ENCODE measurements around the gene MRPS30.
"Not testable (repeated sequence)": the region's sequence is repeated elsewhere in the genome, so short reads cannot be mapped to it uniquely, and the experiment has no call there.

MRPS30 gene

DNA sequence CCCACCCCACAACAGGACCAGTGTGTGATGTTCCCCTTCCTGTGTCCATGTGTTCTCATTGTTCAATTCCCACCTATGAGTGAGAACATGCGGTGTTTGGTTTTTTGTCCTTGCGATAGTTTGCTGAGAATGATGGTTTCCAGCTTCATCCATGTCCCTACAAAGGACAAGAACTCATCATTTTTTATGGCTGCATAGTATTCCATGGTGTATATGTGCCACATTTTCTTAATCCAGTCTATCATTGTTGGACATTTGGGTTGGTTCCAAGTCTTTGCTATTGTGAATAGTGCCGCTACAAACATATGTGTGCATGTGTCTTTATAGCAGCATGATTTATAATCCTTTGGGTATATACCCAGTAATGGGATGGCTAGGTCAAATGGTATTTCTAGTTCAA is 15.9 kb downstream of the MRPS30 start:
- not testable (repeated sequence) for H3K4me3 ChIP-seq (ENCODE audit: low read depth in 1 of 2, low read length in 2 of 2); H3K36me3 ChIP-seq (ENCODE audit: control insufficient read depth in 1 of 2, insufficient read depth in 2 of 2, low read length in 2 of 2); H3K4me1 ChIP-seq (ENCODE audit: control insufficient read depth in 1 of 2, insufficient read depth in 2 of 2, low read length in 2 of 2); H3K27me3 ChIP-seq (ENCODE audit: low read depth, low read length); H3K27ac ChIP-seq (ENCODE audit: low read length); H3K9me3 ChIP-seq (ENCODE audit: control insufficient read depth in 1 of 2, low read length in 2 of 2)

- Histone ChIP-seq H3K4me3 (ENCODE audit: low read depth in 1 of 2, low read length in 2 of 2) (no peak overlapping the region), H3K9me3 (ENCODE audit: control insufficient read depth in 1 of 2, low read length in 2 of 2) (no peaks in the 10 kb centered on the region), H3K36me3 (ENCODE audit: control insufficient read depth in 1 of 2, insufficient read depth in 2 of 2, low read length in 2 of 2) (peaks cover 0 to 3% of the 10 kb centered on the region in 2 donors), H3K27me3 (ENCODE audit: low read depth, low read length) (no peaks in the 10 kb centered on the region), H3K27ac (ENCODE audit: low read length) (no peak overlapping the region), H3K4me1 (ENCODE audit: control insufficient read depth in 1 of 2, insufficient read depth in 2 of 2, low read length in 2 of 2) (no peaks in the 10 kb centered on the region)
These were observed 18.9 kb downstream of the MRPS30 start for GRCh38 chr5:44827681-44828080.

GRCh38 chr5:44828719-44829118 is 20.0 kb downstream of the MRPS30 start:
- Histone ChIP-seq H3K36me3 (ENCODE audit: control insufficient read depth in 1 of 2, insufficient read depth in 2 of 2, low read length in 2 of 2) (peaks cover 0 to 3% of the 10 kb centered on the region in 2 donors), H3K27me3 (ENCODE audit: low read depth, low read length) (no peaks in the 10 kb centered on the region), H3K4me1 (ENCODE audit: control insufficient read depth in 1 of 2, insufficient read depth in 2 of 2, low read length in 2 of 2) (no peaks in the 10 kb centered on the region), H3K4me3 (ENCODE audit: low read depth in 1 of 2, low read length in 2 of 2) (no peak overlapping the region), H3K27ac (ENCODE audit: low read length) (no peak overlapping the region), H3K9me3 (ENCODE audit: control insufficient read depth in 1 of 2, low read length in 2 of 2) (no peaks in the 10 kb centered on the region)

GRCh38 chr5:44830951-44831350 is 22.2 kb downstream of the MRPS30 start:
- Histone ChIP-seq H3K27ac (ENCODE audit: low read length) (no peak overlapping the region), H3K36me3 (ENCODE audit: control insufficient read depth in 1 of 2, insufficient read depth in 2 of 2, low read length in 2 of 2) (peaks cover 0 to 3% of the 10 kb centered on the region in 2 donors), H3K9me3 (ENCODE audit: control insufficient read depth in 1 of 2, low read length in 2 of 2) (no peaks in the 10 kb centered on the region), H3K4me1 (ENCODE audit: control insufficient read depth in 1 of 2, insufficient read depth in 2 of 2, low read length in 2 of 2) (no peaks in the 10 kb centered on the region), H3K4me3 (ENCODE audit: low read depth in 1 of 2, low read length in 2 of 2) (no peak overlapping the region), H3K27me3 (ENCODE audit: low read depth, low read length) (no peaks in the 10 kb centered on the region)

- no peak overlapping the region for H3K27ac ChIP-seq (ENCODE audit: low read length)
- H3K4me1 ChIP-seq (ENCODE audit: control insufficient read depth in 1 of 2, insufficient read depth in 2 of 2, low read length in 2 of 2): no peaks in the 10 kb centered on the region
These were observed 24.5 kb downstream of the MRPS30 start for GRCh38 chr5:44833249-44833648.

DNA sequence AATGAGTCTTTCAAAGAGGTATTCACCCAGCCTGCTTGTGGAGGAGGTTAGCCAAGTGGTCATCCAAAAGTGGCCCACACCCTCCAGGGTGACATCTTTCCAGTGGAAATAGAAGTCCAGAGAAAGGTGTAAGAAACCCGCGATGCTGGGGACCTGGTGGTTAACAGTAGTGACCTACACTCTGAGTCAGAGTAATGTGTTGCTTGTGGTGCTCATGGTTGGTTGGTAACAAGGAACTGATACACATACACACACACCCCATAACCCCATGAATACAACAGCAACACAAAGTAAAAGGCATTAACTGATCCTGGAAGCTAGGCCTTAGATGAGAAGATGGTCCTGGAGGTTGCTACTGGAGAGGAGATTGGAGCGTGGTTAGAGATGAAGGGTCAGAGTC is 26.9 kb downstream of the MRPS30 start:
- Histone ChIP-seq H3K4me3 (ENCODE audit: low read depth in 1 of 2, low read length in 2 of 2) (no peak overlapping the region), H3K9me3 (ENCODE audit: control insufficient read depth in 1 of 2, low read length in 2 of 2) (no peaks in the 10 kb centered on the region), H3K36me3 (ENCODE audit: control insufficient read depth in 1 of 2, insufficient read depth in 2 of 2, low read length in 2 of 2) (no peaks in the 10 kb centered on the region), H3K27me3 (ENCODE audit: low read depth, low read length) (no peaks in the 10 kb centered on the region), H3K4me1 (ENCODE audit: control insufficient read depth in 1 of 2, insufficient read depth in 2 of 2, low read length in 2 of 2) (no peaks in the 10 kb centered on the region), H3K27ac (ENCODE audit: low read length) (no peak overlapping the region)

More at GRCh38 chr5:44833249-44833648, 24.5 kb downstream of the MRPS30 start:
- Histone ChIP-seq H3K9me3 (ENCODE audit: control insufficient read depth in 1 of 2, low read length in 2 of 2) (no peaks in the 10 kb centered on the region), H3K27me3 (ENCODE audit: low read depth, low read length) (no peaks in the 10 kb centered on the region), H3K36me3 (ENCODE audit: control insufficient read depth in 1 of 2, insufficient read depth in 2 of 2, low read length in 2 of 2) (no peaks in the 10 kb centered on the region), H3K4me3 (ENCODE audit: low read depth in 1 of 2, low read length in 2 of 2) (no peak overlapping the region)

DNA sequence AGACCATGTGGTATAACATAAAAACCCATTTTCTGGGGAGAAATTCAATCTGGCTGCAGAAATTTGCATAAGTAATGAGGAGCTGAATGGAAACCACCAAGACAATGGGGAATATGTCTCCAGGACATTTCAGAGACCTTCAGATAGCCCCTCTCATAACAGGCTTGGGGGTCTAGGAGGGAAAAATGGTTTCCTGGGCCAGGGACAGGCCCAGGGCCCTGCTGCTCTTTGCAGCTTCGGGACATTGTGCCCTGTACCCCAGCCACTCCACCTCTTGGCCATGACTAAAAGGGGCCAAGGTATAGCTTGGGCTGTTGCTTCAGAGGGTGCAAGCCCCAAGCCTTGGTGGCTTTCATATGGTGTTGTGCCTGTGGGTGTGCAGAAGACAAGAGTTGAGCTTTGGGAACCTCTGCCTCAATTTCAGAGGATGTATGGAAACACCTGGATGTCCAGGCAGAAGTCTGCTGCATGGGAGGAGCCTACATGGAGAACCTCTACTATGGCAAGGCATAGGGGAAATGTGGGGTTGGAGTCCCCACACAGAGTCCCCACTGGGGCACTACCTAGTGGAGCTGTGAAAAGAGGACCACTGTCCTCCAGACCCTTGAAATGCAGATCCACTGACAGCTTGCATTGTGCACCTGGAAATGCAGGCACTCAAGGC is 30.4 kb downstream of the MRPS30 start:
- Histone ChIP-seq H3K36me3 (ENCODE audit: control insufficient read depth in 1 of 2, insufficient read depth in 2 of 2, low read length in 2 of 2) (no peaks in the 10 kb centered on the region), H3K27ac (ENCODE audit: low read length) (no peak overlapping the region), H3K4me3 (ENCODE audit: low read depth in 1 of 2, low read length in 2 of 2) (no peak overlapping the region), H3K4me1 (ENCODE audit: control insufficient read depth in 1 of 2, insufficient read depth in 2 of 2, low read length in 2 of 2) (no peaks in the 10 kb centered on the region), H3K27me3 (ENCODE audit: low read depth, low read length) (no peaks in the 10 kb centered on the region), H3K9me3 (ENCODE audit: control insufficient read depth in 1 of 2, low read length in 2 of 2) (no peaks in the 10 kb centered on the region)

DNA sequence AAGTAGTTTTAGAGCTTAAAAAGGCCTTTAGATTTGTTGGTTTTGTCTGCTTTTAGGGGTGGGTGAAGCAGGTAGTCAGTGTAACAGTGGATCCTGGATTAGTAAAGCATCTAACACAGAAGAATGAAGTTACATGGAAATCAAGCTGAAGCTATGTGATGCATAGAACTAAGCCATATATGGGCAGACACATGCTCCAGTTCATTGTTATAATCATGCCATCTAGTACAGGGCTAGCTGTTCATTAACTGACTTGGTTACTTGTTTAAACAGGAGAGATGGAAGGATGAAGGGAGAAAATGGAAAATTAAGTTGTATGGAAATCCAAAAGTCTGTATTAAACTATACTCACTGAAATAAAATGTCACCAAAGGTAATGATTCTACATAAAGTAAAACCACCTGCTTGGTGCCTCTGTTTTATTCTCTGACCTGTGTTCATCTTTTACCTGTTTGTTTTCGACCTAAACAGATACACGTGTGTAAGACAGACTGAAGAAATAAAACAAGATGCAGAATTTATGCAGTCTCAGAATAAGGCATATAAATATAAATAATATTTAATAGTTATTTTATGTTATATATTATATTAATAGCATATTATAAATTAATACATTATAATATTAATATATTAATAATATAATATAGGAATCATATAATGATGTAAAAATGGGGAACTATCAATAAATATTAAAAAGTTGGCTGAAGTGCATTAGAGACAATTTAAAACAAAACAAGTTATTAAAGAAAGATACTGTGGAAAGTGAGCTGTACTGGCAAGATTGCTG is 33.9 kb downstream of the MRPS30 start:
- Histone ChIP-seq H3K27ac (ENCODE audit: low read length) (no peak overlapping the region), H3K36me3 (ENCODE audit: control insufficient read depth in 1 of 2, insufficient read depth in 2 of 2, low read length in 2 of 2) (no peaks in the 10 kb centered on the region), H3K4me3 (ENCODE audit: low read depth in 1 of 2, low read length in 2 of 2) (no peak overlapping the region), H3K27me3 (ENCODE audit: low read depth, low read length) (no peaks in the 10 kb centered on the region), H3K9me3 (ENCODE audit: control insufficient read depth in 1 of 2, low read length in 2 of 2) (no peaks in the 10 kb centered on the region), H3K4me1 (ENCODE audit: control insufficient read depth in 1 of 2, insufficient read depth in 2 of 2, low read length in 2 of 2) (no peaks in the 10 kb centered on the region)

GRCh38 chr5:44844744-44845143 is 36.0 kb downstream of the MRPS30 start:
- no peak overlapping the region for H3K27ac ChIP-seq (ENCODE audit: low read length)
- no peaks in the 10 kb centered on the region for H3K27me3 ChIP-seq (ENCODE audit: low read depth, low read length)
- no peaks in the 10 kb centered on the region for H3K9me3 ChIP-seq (ENCODE audit: control insufficient read depth in 1 of 2, low read length in 2 of 2)
- no peak overlapping the region for H3K4me3 ChIP-seq (ENCODE audit: low read depth in 1 of 2, low read length in 2 of 2)
- H3K4me1 ChIP-seq (ENCODE audit: control insufficient read depth in 1 of 2, insufficient read depth in 2 of 2, low read length in 2 of 2): no peaks in the 10 kb centered on the region
- H3K36me3 ChIP-seq (ENCODE audit: control insufficient read depth in 1 of 2, insufficient read depth in 2 of 2, low read length in 2 of 2): no peaks in the 10 kb centered on the region

- no peak overlapping the region for H3K27ac ChIP-seq (ENCODE audit: low read length)
- no peaks in the 10 kb centered on the region for H3K9me3 ChIP-seq (ENCODE audit: control insufficient read depth in 1 of 2, low read length in 2 of 2)
- H3K27me3 ChIP-seq (ENCODE audit: low read depth, low read length): no peaks in the 10 kb centered on the region
- no peak overlapping the region for H3K4me3 ChIP-seq (ENCODE audit: low read depth in 1 of 2, low read length in 2 of 2)
- H3K4me1 ChIP-seq (ENCODE audit: control insufficient read depth in 1 of 2, insufficient read depth in 2 of 2, low read length in 2 of 2): no peaks in the 10 kb centered on the region
- H3K36me3 ChIP-seq (ENCODE audit: control insufficient read depth in 1 of 2, insufficient read depth in 2 of 2, low read length in 2 of 2): no peaks in the 10 kb centered on the region
These were observed 37.0 kb downstream of the MRPS30 start for GRCh38 chr5:44845777-44846176.

GRCh38 chr5:44847206-44847852 is 38.6 kb downstream of the MRPS30 start:
- Histone ChIP-seq H3K9me3 (ENCODE audit: control insufficient read depth in 1 of 2, low read length in 2 of 2) (no peaks in the 10 kb centered on the region), H3K27me3 (ENCODE audit: low read depth, low read length) (no peaks in the 10 kb centered on the region), H3K4me3 (ENCODE audit: low read depth in 1 of 2, low read length in 2 of 2) (no peak overlapping the region), H3K36me3 (ENCODE audit: control insufficient read depth in 1 of 2, insufficient read depth in 2 of 2, low read length in 2 of 2) (no peaks in the 10 kb centered on the region), H3K4me1 (ENCODE audit: control insufficient read depth in 1 of 2, insufficient read depth in 2 of 2, low read length in 2 of 2) (no peaks in the 10 kb centered on the region), H3K27ac (ENCODE audit: low read length) (no peak overlapping the region)

Measured in muscle layer of duodenum (tissue), 2 donors.